Neural crest cell (in vitro differentiated cells): Measurements from ENCODE around the gene SLAMF6. TPM values are rescaled to one million over a fixed set of nuclear protein-coding genes. Genes with fewer than 3 reads are reported as not detected.
"Not testable (repeated sequence)": the region's sequence is repeated elsewhere in the genome, so short reads cannot be mapped to it uniquely, and the experiment has no call there.

Experiments
- DNase-seq: peaks from one replicate; pipeline ENCODE4 v3.0.0; 2021; ENCODE audit warnings: low read depth, mixed read lengths, low spot score
- H3K27ac Mint-ChIP-seq: one replicate; pipeline ENCODE4 v1.8.0; 2021; ENCODE audit warnings: mild to moderate bottlenecking, mixed read lengths; ENCODE audit not compliant: unreplicated experiment
- H3K27me3 Mint-ChIP-seq: 2 replicates; pipeline ENCODE4 v1.8.0; 2021; ENCODE audit warnings: low read depth, mild to moderate bottlenecking, mixed read lengths
- H3K36me3 Mint-ChIP-seq: 2 replicates; pipeline ENCODE4 v1.8.0; 2021; ENCODE audit warnings: low read depth, mild to moderate bottlenecking, mixed read lengths
- H3K4me1 Mint-ChIP-seq: 2 replicates; pipeline ENCODE4 v1.8.0; 2021; ENCODE audit warnings: mixed read lengths
- H3K4me3 Mint-ChIP-seq: one replicate; pipeline ENCODE4 v1.8.0; 2021; ENCODE audit warnings: mild to moderate bottlenecking, mixed read lengths
- H3K9me3 Mint-ChIP-seq: 2 replicates; pipeline ENCODE4 v1.8.0; 2021; ENCODE audit warnings: mixed read lengths
- CTCF ChIP-seq: fragments of 200-600 bp; sonication (generic); conservative IDR thresholded peaks from 2 replicates; pipeline ENCODE4 v1.5.0; 2021; ENCODE audit warnings: antibody characterized with exemption, mild to moderate bottlenecking
- total RNA-seq: library from RNA; stranded (reverse); gene quantifications from 2 replicates; pipeline ENCODE4 v1.2.1, GENCODE V29; 2021

The SLAMF6 gene
- total RNA-seq, 1 donor from 2014 or later, result not detected

GRCh38 chr1:160521554-160521953 is 1.5 kb downstream of the SLAMF6 start:
- H3K36me3 Mint-ChIP-seq, result peaks cover 3% of the 10 kb centered on the region
- no peak for DNase-seq
- H3K4me3 Mint-ChIP-seq, result no peak overlapping the region
- no peak for TF ChIP-seq CTCF
- peaks cover 5% of the 10 kb centered on the region for H3K9me3 Mint-ChIP-seq
- peaks cover 29% of the 10 kb centered on the region for H3K27me3 Mint-ChIP-seq
- H3K4me1 Mint-ChIP-seq, result no peaks in the 10 kb centered on the region
- no peak overlapping the region for H3K27ac Mint-ChIP-seq

GRCh38 chr1:160520999-160521398 is 2.1 kb downstream of the SLAMF6 start:
- Mint-ChIP-seq H3K9me3 (peaks cover 3% of the 10 kb centered on the region), H3K4me1 (peaks cover 3% of the 10 kb centered on the region), H3K27ac (no peak overlapping the region), H3K36me3 (peaks cover 4% of the 10 kb centered on the region), H3K4me3 (no peak overlapping the region), H3K27me3 (peaks cover 26% of the 10 kb centered on the region)
- TF ChIP-seq CTCF, result no peak
- DNase-seq, result no peak

GRCh38 chr1:160520582-160520981 is 2.5 kb downstream of the SLAMF6 start:
- H3K4me1 Mint-ChIP-seq, result peaks cover 7% of the 10 kb centered on the region
- H3K9me3 Mint-ChIP-seq, result peaks cover 3% of the 10 kb centered on the region
- no peak overlapping the region for H3K4me3 Mint-ChIP-seq
- DNase-seq, result no peak
- TF ChIP-seq CTCF, result no peak
- H3K27ac Mint-ChIP-seq, result no peak overlapping the region
- H3K27me3 Mint-ChIP-seq, result peaks cover 26% of the 10 kb centered on the region
- H3K36me3 Mint-ChIP-seq, result peaks cover 4% of the 10 kb centered on the region

- TF ChIP-seq CTCF, result peak; percentile 26
- DNase-seq, result no peak
- H3K4me3 Mint-ChIP-seq, result no peak overlapping the region
- H3K36me3 Mint-ChIP-seq, result peaks cover 4% of the 10 kb centered on the region
- H3K9me3 Mint-ChIP-seq, result peaks cover 3% of the 10 kb centered on the region
- H3K4me1 Mint-ChIP-seq, result peaks cover 11% of the 10 kb centered on the region
- H3K27me3 Mint-ChIP-seq, result peaks cover 26% of the 10 kb centered on the region
- peak overlapping the region; percentile 75 for H3K27ac Mint-ChIP-seq
Measured at GRCh38 chr1:160519642-160520435, 3.2 kb downstream of the SLAMF6 start.

GRCh38 chr1:160517519-160517918 is 5.5 kb downstream of the SLAMF6 start:
- peaks cover 22% of the 10 kb centered on the region for H3K27me3 Mint-ChIP-seq
- H3K4me3 Mint-ChIP-seq, H3K27ac Mint-ChIP-seq, H3K36me3 Mint-ChIP-seq, DNase-seq: not testable (repeated sequence)
- peaks cover 11% of the 10 kb centered on the region for H3K4me1 Mint-ChIP-seq
- peaks cover 18% of the 10 kb centered on the region for H3K9me3 Mint-ChIP-seq

GRCh38 chr1:160515908-160516307 is 7.1 kb downstream of the SLAMF6 start:
- H3K9me3 Mint-ChIP-seq, result peaks cover 21% of the 10 kb centered on the region
- peaks cover 16% of the 10 kb centered on the region for H3K27me3 Mint-ChIP-seq
- peaks cover 11% of the 10 kb centered on the region for H3K4me1 Mint-ChIP-seq
- not testable (repeated sequence) for H3K4me3 Mint-ChIP-seq, DNase-seq, H3K36me3 Mint-ChIP-seq
- peak overlapping the region; percentile 0 for H3K27ac Mint-ChIP-seq
